Stromal cell of bone marrow (primary cell): ENCODE measurements around the gene FGFBP2.
A peak's percentile ranks its signal among the peaks of the same experiment; 100 is the strongest.

ENCODE experiments used
- DNase-seq: peaks from one replicate; pipeline ENCODE4 v3.0.0-alpha.2; 2012; ENCODE audit warnings: low read depth

The FGFBP2 gene

GRCh38 chr4:15968551-15969300 is 5.8 kb upstream of the FGFBP2 start:
- DNase-seq: no peak

- no peak for DNase-seq
These were observed 2.4 kb upstream of the FGFBP2 start for GRCh38 chr4:15965325-15965724.

- DNase-seq: no peak
These were observed 1.2 kb upstream of the FGFBP2 start for GRCh38 chr4:15964159-15964558.

GRCh38 chr4:15963576-15963975 is 601 bp upstream of the FGFBP2 start:
- no peak for DNase-seq

GRCh38 chr4:15961781-15962510 is 1.0 kb downstream of the FGFBP2 start:
- DNase-seq: no peak

GRCh38 chr4:15958562-15958961 is 4.4 kb downstream of the FGFBP2 start:
- DNase-seq: no peak

- DNase-seq: peak; percentile 27
These were observed 6.7 kb downstream of the FGFBP2 start for GRCh38 chr4:15956179-15956850.

- no peak for DNase-seq
These were observed 7.3 kb downstream of the FGFBP2 start for GRCh38 chr4:15955670-15956069.

- DNase-seq: no peak
These were observed 9.3 kb downstream of the FGFBP2 start for GRCh38 chr4:15953625-15954024.

GRCh38 chr4:15951781-15952180 is 11.2 kb downstream of the FGFBP2 start:
- DNase-seq: no peak

- DNase-seq: no peak
These were observed 14.1 kb downstream of the FGFBP2 start for GRCh38 chr4:15948826-15949225.

GRCh38 chr4:15947684-15948083 is 15.3 kb downstream of the FGFBP2 start:
- DNase-seq: no peak

- DNase-seq: no peak
These were observed 17.5 kb downstream of the FGFBP2 start for GRCh38 chr4:15945516-15945915.

GRCh38 chr4:15944895-15945294 is 18.1 kb downstream of the FGFBP2 start:
- DNase-seq: no peak

GRCh38 chr4:15942283-15942682 is 20.7 kb downstream of the FGFBP2 start:
- no peak for DNase-seq

GRCh38 chr4:15938640-15939039 is 24.3 kb downstream of the FGFBP2 start, which contains the start of gene FGFBP1:
Gene FGFBP1 (minus strand): TSS chr4:15938740. CDS start chr4:15936632, 2,108 bp downstream.
- no peak for DNase-seq

GRCh38 chr4:15938182-15938581 is 24.8 kb downstream of the FGFBP2 start:
- no peak for DNase-seq

- DNase-seq: no peak
These were observed 26.5 kb downstream of the FGFBP2 start for GRCh38 chr4:15936495-15936894.

- DNase-seq: no peak
These were observed 27.2 kb downstream of the FGFBP2 start for GRCh38 chr4:15935504-15936402.

- no peak for DNase-seq
These were observed 28.7 kb downstream of the FGFBP2 start for GRCh38 chr4:15934259-15934658.

GRCh38 chr4:15931451-15932210 is 31.3 kb downstream of the FGFBP2 start:
- no peak for DNase-seq
